Vein endothelial cell (primary cell): ENCODE data around the gene TMPRSS11A. TPM values are rescaled to one million over a fixed set of nuclear protein-coding genes. Genes with fewer than 3 reads are reported as not detected.

Experiments
- small RNA-seq: library from RNA; depleted of rRNA; stranded (forward); fragments of <200 nt; gene quantifications from one replicate; pipeline ENCODE3, GENCODE V24; 2012
- total RNA-seq: library from RNA; depleted of rRNA; stranded (reverse); fragments of >200 nt; gene quantifications from 2 replicates; pipeline ENCODE4 v1.2.3, GENCODE V29; 2012

Gene TMPRSS11A, protein sequence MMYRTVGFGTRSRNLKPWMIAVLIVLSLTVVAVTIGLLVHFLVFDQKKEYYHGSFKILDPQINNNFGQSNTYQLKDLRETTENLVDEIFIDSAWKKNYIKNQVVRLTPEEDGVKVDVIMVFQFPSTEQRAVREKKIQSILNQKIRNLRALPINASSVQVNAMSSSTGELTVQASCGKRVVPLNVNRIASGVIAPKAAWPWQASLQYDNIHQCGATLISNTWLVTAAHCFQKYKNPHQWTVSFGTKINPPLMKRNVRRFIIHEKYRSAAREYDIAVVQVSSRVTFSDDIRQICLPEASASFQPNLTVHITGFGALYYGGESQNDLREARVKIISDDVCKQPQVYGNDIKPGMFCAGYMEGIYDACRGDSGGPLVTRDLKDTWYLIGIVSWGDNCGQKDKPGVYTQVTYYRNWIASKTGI
- not detected in 2 replicates for total RNA-seq

GRCh38 chr4:67963356-67963755 lies at the start of gene TMPRSS11A:
Gene TMPRSS11A (minus strand): TSS chr4:67963493. CDS start chr4:67963393, 100 bp downstream.

DNA sequence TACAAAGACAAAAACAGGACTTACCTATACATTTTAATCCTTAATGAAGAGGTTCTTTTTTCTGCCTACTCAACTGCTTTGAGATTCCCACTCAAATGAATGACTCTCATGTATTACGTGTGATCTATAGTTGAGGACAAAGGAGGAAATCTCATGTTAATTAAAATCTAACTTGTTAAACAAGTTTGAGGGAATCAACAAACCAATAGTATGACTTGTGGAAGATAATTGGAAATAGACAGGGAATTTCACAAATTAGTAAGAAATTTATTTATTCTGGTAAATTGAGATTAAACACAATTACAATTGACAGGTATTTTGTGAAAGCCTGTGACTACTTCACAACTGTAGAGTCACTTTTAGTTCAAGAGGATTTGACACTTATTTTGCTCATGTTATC lies 79.4 kb downstream of the TMPRSS11A start, which contains the start of gene TMPRSS11D:
Gene TMPRSS11D (minus strand): TSS at position 101 of the 400 bp plus-strand sequence. CDS start 69 bp downstream, at position 32.

Small RNA genes lying within 50 kb of the gene (small RNA-seq; reads per million reads assigned to genes)
- gene RNU6-95P: 0.11 reads per million

Other genes with a start within 250 kb of the TMPRSS11A start
- gene GNRHR, start 209.1 kb downstream of the TMPRSS11A start, total RNA-seq: not detected in 2 replicates
- gene TMPRSS11D, start 79.5 kb downstream of the TMPRSS11A start, total RNA-seq: 0.29 TPM in 1 of 2 replicates, not detected in the other
- gene TMPRSS11F, start 166.4 kb upstream of the TMPRSS11A start, total RNA-seq: not detected in 2 replicates